GM18526 (cell line): ENCODE measurements around the gene SYNM.

ENCODE experiments used
- POLR2A ChIP-seq: IDR thresholded peaks from 3 replicates; pipeline ENCODE4 v1.6.1; 2011; ENCODE audit not compliant: insufficient read length; ENCODE audit errors: extremely low read depth

Gene SYNM

DNA sequence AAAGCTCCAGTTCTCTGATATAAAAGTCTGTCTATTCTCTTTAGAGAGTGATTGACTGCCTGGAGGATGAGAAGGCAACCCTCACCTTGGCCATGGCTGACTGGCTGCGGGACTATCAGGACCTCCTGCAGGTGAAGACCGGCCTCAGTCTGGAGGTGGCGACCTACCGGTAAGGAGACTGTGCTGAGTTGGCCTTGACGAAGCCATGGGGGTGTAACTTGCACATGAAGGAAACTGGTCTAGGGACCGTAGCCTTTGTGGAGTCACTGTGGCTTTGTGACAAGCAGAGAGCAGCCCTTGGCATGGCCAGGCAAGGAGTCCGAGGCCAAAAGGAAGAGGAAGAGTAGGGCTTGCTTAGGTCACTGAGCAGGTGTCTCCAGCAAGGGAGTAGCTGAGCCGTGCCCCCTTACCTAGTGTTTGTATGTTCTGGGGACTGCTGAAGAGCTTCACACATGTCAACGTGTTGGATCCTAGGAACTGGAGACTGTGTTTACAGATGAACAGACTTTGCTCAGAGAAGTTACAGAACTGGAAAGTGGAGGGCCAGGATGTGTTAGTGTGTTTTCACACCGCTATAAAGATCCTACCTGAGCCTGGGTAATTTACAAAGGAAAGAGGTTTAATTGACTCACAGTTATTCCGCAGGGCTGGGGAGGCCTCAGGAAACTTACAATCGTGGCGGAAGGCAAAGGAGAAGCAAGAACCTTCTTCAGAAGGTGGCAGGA, 8.8 kb downstream of the SYNM start:
- TF ChIP-seq POLR2A = no peak

DNA sequence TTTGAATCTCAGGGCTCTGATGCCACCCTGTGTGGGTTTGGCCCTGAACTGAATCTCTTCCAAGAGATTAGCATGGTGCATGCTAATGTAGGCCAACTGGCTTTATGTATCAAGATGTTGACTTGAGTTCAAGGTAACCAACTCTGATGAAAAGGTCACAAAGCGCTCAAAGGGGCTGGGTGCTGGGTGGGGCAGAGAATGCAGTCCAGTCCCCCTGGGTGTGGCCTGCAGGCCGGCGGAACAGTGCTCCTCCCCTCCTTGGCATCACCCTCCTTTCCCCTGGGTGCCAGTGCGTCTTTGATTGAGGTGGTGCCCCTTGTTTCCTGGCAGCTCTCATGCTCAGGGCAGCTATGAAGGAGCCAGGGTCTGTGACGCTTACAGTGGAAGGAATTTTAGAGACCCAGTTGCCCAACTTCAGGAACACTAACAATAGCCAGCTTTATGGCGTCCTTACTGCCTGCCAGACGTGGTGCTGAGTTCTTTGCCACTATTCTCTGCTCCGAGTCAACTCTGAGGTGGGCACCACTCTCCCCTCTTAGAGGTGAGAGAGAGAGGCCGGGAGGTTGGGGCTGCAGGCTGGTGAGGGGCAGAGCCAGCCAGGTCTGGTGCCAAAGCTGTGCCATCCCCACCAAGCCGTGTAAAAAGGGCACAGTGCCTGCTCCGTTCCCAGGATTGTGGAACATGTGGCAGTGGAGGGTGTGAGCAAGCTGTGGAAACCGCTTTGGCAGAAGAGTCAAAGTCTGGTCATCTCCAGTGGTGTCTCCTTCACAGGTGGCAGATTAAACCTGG, 9.8 kb downstream of the SYNM start:
- no peak for TF ChIP-seq POLR2A

DNA sequence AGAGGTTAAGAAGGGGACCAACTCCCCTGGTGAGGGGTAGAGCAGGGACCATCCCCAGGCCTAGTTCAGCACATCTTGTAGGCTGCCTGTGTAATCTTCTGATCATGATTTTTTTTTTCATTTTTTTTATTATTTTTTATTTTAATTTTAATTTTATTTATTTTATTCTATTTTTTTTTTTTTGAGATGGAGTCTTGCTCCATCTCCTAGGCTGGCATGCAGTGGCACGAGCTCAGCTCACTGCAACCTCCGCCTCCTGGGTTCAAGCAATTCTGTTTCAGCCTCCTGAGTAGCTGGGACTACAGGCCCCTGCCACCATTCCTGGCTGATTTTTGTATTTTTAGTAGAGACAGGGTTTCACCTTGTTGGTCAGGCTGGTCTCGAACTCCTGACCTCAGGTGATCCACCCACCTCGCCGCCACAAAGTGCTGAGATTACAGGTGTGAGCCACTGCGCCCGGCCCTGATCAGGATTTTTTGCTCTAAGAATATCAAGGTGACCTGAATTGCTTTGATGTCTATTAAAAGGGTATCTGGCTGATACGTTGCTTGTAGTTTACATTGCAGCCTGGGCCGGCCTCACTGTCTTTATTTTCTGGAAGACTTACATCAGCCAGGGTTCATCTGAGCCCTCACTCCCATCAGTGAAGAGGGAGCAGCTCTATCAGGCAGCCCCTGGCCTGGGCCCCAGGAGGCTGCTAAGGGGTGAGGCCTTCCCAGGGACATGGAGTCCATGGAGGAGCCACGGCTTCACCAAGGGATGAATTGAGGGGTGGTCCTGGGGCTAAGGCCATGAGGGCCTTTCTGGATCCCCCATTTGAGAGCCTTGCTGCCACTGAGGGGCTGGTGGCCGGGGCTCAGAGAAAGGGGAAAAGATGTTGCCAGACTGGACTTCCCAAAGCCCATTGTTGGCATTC, 10.7 kb downstream of the SYNM start:
- no peak for TF ChIP-seq POLR2A

DNA sequence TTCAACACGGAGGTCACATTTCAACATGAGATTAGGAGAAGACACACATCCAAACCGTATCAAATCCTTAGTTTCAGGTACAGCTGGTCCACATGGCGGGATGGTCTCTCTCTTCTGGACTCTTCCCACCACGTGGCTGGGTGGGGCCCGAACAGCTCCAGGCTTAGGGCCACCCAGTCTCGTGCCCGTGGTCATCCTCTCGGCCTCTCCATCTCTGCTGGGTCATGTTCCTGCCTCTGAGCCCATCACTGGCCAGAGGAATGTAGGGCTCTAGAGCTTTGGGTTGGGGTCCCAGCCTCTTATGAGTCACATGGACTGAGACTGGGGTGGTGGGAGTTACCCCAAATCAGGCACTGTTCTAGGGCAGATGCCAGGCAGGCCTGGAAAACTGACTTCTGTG, 12.2 kb downstream of the SYNM start:
- no peak for TF ChIP-seq POLR2A

DNA sequence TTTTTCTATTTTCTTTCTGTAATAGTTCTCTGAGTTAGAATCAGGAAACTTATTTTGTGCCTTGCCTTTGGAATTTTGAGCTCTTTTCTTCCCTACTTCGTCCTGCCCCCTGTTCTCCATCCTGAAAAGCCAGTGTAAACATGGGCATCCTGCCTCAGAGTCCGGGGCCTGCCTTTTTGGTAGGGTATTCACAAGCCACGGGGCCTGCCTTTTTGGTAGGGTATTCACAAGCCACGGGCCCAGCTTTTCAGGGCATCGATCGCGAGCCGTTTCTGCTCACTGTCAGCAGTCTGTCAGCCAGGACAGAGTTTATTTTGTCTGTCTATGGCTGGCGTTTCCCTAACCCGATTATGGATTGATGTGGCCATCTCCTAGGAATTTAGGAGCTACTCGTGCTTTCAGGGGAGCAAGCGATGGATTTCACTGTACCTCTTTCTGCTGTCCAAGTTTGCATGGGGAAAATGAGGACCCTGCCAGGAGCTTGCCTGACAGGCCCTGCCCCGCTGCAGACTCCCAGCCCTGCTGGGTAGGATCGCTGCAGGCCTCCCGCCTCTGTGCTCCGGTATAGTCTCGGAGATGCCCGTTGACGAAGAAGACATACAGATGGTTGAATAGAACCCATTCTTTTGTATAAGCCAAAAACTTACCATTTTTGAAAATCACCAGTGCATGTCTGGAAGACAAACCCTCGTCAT, 12.8 kb downstream of the SYNM start:
- TF ChIP-seq POLR2A = no peak

DNA sequence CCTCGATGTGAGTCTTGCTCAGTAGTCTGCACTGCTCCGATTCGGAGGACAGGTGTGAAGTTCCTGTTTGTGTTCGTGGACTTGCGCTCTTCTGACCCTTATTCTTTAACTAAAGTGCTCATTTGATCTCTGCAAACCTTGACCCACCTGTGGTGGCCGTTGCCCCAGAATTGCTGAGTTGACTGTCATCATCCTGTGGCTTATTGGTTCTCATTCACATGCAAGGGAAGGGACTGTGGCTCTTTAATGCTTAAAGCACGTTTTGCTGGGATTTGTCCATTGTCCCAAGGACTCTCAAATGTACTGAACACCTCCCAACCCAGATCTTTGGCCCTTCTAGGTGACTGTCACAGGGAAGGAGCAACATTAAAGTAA, 13.4 kb downstream of the SYNM start:
- TF ChIP-seq POLR2A = no peak

DNA sequence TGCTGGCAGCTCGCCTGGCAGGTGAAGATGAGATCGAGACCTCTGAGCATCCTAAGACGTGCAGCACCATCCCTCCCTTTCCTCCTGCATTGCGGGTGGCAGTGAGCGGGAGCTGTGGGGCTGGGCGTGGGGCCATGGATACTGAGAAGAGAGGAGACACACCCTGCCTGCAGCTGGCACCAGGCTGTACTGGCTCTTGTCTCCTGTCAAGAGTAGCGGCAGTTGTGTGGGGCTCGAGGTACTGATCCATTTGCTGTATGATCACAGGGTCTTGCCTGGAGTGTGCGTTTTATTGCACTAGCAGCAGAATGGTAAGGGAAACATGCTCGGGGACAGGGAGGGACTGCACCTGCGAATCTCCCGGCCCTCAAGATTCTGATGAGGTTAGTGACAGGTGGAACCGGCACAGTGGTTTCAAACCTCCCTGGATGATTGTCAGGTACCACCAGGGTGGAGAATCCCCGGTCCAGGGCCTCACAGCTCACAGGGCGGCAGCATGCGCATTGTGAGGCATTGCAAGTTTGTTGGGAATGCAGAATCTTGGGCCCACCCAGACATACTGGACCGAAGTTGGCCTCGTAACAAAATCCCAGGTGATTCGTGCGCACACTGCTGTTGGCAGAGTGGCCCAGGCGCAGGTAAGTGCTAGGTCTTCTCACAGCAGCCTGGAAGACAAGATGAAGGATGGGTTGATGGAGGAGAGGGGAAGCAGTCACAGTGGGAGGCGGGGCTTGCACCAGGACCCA, 14.1 kb downstream of the SYNM start:
- TF ChIP-seq POLR2A = no peak

DNA sequence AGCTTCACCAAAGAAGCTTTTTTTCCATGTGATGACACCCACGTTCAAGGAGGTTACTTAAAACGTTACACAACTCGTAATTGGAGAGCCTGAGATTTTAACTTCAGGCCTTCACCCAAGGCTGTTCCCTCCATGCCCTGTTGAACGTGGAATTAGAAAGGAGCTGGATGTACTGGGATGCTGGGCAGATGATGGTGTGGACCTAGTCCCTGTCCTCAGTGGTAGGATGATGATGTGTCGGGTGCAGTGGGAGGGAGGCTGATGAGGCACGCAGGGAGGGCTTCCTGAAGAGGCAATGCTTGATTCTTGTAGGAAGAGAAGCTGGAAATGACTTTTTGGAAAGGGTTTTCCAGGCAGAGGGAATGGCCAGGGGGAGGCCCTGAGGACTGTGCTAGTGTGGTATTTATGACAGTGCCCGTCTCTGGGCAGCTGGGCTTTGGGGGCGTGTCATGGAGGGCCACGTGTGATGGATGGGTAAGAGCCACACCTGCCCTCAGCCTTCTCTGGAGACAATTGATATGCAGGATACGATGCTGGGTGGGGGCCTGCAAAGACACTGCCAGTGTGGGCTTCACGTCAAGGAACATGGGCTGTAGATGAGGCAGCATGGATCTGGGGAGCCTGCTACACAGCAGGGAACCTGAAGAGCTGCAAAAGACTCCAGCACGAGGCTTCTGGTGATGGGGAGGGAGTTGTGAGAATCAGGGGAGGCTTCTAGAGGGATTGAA, 15.3 kb downstream of the SYNM start:
- no peak for TF ChIP-seq POLR2A

DNA sequence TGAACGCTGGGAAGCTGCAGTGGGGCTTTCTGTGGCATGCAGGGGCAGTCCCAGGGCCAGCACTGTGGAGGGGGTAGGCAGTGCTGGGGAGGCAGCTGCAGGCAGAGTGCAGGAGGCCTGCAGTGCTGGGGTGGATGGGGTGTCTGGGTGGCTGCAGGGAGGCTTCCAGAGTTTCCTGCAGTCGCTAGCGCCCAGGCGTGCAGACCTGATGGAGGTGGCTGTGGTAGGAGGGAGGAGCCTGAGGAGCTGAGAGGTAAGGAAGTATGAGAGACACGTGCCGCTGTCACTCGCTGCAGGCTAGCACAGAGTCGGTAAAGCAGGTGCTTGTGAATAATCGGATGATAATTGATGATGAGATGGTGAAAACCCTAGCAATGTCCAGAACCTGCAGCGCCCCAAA, 16.3 kb downstream of the SYNM start:
- no peak for TF ChIP-seq POLR2A

DNA sequence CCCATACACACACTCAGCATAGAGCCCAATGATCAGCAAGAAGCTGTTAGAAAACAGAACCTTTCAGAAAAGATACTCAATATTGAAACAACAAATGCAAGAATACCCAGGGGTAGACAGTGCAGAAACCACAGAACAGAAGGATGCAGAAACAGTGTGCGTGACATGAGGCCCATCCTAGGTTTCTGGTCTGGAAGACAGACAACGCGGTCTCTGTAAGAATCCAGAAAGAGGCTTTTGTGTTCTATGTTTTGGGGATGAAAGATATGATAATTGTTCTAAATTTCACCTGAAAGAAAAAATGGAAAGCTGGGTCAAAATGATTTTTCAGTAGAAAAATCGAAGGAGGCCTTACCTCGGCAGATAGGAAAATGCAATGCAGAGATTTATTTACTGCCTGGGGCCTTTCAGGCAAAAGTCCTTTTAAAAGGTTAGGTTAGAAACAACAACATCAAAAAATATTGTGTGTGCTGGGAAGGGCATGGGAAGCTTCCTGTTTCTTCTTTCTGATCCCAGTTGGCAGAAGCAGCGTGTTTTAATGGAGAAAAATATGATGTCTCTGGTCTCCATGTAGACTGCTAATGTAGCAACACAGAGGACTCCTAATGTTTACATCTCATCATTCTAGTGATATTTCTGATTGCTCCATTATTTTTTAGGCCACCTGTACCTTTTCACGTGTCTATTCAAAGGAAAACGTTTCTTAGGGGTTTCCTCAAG, 17.0 kb downstream of the SYNM start:
- no peak for TF ChIP-seq POLR2A

DNA sequence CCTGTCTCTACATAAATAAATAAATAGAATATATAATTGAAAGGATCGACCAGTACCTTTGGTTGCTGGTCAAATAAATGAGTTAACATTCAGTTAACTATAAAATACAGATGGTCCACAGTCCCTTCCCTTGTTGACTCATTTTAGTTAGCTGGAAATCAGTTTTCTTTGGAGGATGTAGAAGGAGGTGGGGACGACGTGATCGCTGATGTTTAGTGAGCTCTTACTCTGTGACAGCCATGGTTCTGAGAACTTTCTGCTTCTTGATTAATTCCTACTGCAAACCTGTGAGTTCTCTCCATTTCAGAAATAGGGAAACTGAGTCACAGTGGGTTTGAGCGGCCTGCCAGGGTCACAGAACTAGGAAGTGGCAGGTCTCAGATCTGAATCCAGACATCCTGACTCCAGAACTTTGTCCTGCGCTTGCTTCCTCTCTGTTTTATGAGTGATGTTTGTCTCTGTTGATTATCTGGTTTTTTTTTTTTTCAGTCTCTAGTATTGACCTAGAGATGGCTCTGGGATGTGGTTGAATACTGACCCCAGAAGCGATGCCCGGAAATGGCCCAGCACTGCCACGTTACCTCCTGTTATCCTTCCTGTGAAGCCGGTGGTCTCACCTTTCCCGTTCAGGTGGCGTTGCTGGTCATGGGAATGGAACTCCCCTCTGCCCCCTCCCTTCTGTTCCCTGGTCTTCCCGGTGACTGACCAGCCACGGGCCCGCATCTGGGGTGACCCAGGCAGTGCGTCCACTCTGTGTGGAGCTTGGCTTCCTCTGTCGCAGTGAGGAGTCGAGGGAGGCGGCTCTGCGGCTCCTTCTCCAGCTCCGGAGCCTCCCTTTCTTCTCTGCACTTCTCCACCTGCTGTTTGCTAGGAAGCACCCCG, 18.2 kb downstream of the SYNM start:
- TF ChIP-seq POLR2A = no peak

DNA sequence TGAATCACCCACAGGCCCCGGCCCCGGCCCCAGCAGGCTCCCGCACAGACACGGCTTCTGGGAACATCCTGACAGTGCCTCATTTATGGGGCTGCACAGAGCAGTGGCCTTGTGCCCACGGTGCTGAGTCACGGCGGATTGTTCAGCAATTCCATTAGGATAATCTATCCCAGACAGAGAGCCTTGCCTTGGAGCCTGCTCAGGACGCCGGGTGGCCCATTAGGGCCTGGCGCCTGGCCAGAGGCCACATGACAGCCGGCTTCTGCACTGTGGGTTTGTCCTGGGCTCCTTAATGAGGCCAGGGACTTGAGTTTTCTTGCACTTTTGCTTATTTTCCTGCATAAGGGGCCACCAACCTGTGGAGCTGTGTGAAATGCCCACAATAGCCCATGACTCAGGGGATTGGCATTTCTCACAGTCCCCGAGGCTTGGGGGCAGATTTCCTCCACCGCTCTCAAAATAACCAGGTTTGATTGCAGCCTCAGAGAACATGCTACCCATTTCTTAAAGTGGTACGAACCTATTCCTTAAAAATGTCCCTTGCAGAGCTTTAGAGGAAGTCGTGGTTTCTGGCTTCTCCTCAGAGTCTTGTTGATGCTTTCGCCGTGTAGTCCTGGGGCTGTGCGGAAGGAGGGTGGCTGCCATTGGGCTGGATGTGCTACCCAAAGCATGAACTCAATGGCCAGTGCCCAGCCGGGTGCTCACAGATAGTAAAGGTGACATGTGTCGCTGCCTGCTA, 19.0 kb downstream of the SYNM start:
- no peak for TF ChIP-seq POLR2A

DNA sequence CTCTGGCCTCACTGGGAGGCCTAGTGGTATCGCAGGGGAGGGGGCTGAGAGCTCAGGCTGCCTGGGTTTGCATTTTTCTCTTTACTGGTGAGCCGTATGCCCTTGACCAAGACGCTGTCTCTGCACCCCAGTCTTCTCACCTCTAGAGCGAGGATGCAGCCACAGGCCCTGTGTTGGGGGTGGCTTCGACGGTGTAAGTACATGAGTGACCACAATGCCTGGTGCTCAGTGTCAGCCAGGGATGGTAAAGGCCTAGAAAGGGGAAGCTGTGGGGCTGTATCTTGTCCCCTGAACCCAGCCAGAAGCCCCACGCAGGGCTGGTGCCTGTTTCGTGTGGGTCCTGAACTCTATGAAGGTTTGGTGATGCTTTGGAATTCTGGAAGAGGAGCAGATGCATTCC, 19.8 kb downstream of the SYNM start:
- no peak for TF ChIP-seq POLR2A
